ENCODE data around the gene EMP1. TPM values are rescaled to one million over a fixed set of nuclear protein-coding genes. Genes with fewer than 3 reads are reported as not detected.

The EMP1 gene
- total and polyA plus RNA-seq, 9 of the 15 experiments (the other 6 are each of a cell fraction or from before 2014, with no cell fraction given), result 0.10 to 0.60 TPM; not detected in 7

DNA sequence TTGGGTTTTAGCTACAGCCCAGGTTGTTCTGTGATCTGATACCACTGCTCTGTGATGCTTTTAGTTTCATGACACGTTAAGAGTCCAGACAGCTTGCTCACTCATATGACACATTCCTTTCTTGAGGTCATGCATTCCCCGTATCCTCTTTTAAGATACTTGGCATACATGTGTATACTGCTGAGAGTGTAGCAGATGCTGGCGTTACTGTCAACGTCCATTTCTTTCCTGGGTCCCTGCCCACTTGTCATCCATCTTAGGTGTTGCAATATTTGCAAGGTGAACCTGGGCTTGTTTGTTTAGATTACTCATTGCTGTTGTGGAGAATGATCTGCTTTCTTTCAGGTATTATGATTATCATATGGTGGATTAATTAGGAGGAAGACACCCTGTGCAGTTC lies 9.1 kb upstream of the EMP1 start (continued):
- TF ChIP-seq HEY1 (CRISPR knock-in tag; IDR thresholded peaks at IDR 0.05; ENCODE audit: borderline replicate concordance) (no peak), PTTG1 (tag; IDR thresholded peaks at IDR 0.05; ENCODE audit: low read depth) (no peak), RHOXF2B (CRISPR knock-in tag; conservative IDR thresholded peaks at IDR 0.05) (no peak)
- TF ChIP-seq, protein P1, sequence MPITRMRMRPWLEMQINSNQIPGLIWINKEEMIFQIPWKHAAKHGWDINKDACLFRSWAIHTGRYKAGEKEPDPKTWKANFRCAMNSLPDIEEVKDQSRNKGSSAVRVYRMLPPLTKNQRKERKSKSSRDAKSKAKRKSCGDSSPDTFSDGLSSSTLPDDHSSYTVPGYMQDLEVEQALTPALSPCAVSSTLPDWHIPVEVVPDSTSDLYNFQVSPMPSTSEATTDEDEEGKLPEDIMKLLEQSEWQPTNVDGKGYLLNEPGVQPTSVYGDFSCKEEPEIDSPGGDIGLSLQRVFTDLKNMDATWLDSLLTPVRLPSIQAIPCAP (CRISPR knock-in tag; IDR thresholded peaks at IDR 0.05; ENCODE audit: borderline replicate concordance), result no peak
- TF ChIP-seq, protein P2, sequence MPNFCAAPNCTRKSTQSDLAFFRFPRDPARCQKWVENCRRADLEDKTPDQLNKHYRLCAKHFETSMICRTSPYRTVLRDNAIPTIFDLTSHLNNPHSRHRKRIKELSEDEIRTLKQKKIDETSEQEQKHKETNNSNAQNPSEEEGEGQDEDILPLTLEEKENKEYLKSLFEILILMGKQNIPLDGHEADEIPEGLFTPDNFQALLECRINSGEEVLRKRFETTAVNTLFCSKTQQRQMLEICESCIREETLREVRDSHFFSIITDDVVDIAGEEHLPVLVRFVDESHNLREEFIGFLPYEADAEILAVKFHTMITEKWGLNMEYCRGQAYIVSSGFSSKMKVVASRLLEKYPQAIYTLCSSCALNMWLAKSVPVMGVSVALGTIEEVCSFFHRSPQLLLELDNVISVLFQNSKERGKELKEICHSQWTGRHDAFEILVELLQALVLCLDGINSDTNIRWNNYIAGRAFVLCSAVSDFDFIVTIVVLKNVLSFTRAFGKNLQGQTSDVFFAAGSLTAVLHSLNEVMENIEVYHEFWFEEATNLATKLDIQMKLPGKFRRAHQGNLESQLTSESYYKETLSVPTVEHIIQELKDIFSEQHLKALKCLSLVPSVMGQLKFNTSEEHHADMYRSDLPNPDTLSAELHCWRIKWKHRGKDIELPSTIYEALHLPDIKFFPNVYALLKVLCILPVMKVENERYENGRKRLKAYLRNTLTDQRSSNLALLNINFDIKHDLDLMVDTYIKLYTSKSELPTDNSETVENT (CRISPR knock-in tag; IDR thresholded peaks at IDR 0.05), result no peak
- TF ChIP-seq, protein P3, sequence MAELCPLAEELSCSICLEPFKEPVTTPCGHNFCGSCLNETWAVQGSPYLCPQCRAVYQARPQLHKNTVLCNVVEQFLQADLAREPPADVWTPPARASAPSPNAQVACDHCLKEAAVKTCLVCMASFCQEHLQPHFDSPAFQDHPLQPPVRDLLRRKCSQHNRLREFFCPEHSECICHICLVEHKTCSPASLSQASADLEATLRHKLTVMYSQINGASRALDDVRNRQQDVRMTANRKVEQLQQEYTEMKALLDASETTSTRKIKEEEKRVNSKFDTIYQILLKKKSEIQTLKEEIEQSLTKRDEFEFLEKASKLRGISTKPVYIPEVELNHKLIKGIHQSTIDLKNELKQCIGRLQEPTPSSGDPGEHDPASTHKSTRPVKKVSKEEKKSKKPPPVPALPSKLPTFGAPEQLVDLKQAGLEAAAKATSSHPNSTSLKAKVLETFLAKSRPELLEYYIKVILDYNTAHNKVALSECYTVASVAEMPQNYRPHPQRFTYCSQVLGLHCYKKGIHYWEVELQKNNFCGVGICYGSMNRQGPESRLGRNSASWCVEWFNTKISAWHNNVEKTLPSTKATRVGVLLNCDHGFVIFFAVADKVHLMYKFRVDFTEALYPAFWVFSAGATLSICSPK (IDR thresholded peaks at IDR 0.05; ENCODE audit: borderline replicate concordance), result no peak

DNA sequence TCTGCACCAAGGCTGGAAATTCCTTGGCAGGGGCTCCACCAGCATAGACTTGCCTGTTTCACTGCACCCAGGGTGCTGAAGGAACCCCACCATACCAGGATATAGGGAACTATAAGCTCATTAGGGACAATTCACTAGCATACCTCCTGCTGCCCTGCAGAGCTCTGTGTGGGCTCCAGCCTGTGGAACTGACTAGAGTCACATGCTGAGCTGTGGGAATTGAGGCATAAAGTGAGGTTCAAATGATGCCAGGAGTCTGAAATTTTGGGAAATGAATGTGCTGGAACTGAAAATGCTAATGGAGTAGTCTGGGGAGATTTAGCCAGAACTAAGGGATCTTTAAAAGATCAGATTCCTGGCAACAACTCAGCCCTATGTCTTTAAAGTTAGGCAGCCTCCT lies 7.3 kb upstream of the EMP1 start:
- Histone ChIP-seq H2AFZ (ENCODE audit: low read depth, low read length) (no peak overlapping the region), H3K79me2 (ENCODE audit: control insufficient read depth, insufficient read depth, low read length) (no peaks in the 10 kb centered on the region), H4K20me1 (replicated peaks; ENCODE audit: control insufficient read depth, insufficient read depth, low read length) (no peaks in the 10 kb centered on the region), H3K27ac (ENCODE audit: extremely low read depth, low read depth, low read length) (no peak overlapping the region), H3K27me3 (ENCODE audit: control insufficient read depth in 2 of 2, insufficient read depth in 2 of 2, low read length in 2 of 2) (peaks cover 0 to 2% of the 10 kb centered on the region in 2 experiments; a peak in 2 of 5 replicates), H3K4me2 (ENCODE audit: insufficient read depth, low read length) (no peak overlapping the region), H3K36me3 (ENCODE audit: control insufficient read depth, insufficient read depth, low read length) (no peaks in the 10 kb centered on the region), H3K9me1 (ENCODE audit: control insufficient read depth, insufficient read depth, low read length) (no peaks in the 10 kb centered on the region), H3K9ac (ENCODE audit: insufficient read depth in 1 of 2, low read depth in 2 of 2, low read length in 2 of 2) (no peak overlapping the region), H3K4me1 (replicated peaks in 1 of 2; ENCODE audit: control insufficient read depth in 2 of 2, insufficient read depth in 2 of 2, low read length in 2 of 2) (no peaks in the 10 kb centered on the region), H3K4me3 (no peak overlapping the region), H3K9me3 (replicated peaks; ENCODE audit: control insufficient read depth, insufficient read depth, low read depth, low read length) (no peaks in the 10 kb centered on the region)
- ChIA-PET POLR2A (no interaction called here), CTCF (ENCODE audit: low intra/inter-chr PET ratio) (no interaction called here)
- in situ Hi-C loops (cut with MboI), result no loop called here
- BruUV-seq (replicated peaks), result no TSS peak
- no peak for DNase-seq (ENCODE audit: extremely low read depth in 1 of 4, low spot score in 3 of 4)
- intact Hi-C loops (cut with micrococcal nuclease), result no loop called here
- FAIRE-seq, result no peak
- ATAC-seq, result no peak
- no peak for TF ChIP-seq SLC30A9 (CRISPR knock-in tag; IDR thresholded peaks at IDR 0.05)
- TF ChIP-seq, protein P4, sequence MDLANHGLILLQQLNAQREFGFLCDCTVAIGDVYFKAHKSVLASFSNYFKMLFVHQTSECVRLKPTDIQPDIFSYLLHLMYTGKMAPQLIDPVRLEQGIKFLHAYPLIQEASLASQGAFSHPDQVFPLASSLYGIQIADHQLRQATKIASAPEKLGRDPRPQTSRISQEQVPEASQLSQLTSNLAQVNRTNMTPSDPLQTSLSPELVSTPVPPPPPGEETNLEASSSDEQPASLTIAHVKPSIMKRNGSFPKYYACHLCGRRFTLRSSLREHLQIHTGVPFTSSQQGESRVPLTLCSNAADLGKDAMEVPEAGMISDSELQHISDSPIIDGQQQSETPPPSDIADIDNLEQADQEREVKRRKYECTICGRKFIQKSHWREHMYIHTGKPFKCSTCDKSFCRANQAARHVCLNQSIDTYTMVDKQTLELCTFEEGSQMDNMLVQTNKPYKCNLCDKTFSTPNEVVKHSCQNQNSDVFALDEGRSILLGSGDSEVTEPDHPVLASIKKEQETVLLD (IDR thresholded peaks at IDR 0.05), result no peak
- TF ChIP-seq, protein P5, sequence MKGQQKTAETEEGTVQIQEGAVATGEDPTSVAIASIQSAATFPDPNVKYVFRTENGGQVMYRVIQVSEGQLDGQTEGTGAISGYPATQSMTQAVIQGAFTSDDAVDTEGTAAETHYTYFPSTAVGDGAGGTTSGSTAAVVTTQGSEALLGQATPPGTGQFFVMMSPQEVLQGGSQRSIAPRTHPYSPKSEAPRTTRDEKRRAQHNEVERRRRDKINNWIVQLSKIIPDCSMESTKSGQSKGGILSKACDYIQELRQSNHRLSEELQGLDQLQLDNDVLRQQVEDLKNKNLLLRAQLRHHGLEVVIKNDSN (CRISPR knock-in tag; IDR thresholded peaks at IDR 0.05), result no peak
- TF ChIP-seq, protein P6, sequence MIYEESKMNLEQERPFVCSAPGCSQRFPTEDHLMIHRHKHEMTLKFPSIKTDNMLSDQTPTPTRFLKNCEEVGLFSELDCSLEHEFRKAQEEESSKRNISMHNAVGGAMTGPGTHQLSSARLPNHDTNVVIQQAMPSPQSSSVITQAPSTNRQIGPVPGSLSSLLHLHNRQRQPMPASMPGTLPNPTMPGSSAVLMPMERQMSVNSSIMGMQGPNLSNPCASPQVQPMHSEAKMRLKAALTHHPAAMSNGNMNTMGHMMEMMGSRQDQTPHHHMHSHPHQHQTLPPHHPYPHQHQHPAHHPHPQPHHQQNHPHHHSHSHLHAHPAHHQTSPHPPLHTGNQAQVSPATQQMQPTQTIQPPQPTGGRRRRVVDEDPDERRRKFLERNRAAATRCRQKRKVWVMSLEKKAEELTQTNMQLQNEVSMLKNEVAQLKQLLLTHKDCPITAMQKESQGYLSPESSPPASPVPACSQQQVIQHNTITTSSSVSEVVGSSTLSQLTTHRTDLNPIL (CRISPR knock-in tag; IDR thresholded peaks at IDR 0.05), result no peak
- TF ChIP-seq NFE2 (IDR thresholded peaks at IDR 0.05; ENCODE audit: low read depth), result no peak
- no peak for TF ChIP-seq HDAC3 (IDR thresholded peaks at IDR 0.05; ENCODE audit: borderline replicate concordance, partially characterized antibody)
- no peak for TF ChIP-seq HOXB6 (CRISPR knock-in tag; IDR thresholded peaks at IDR 0.05; ENCODE audit: borderline replicate concordance)
